GM23338 (cell line): ENCODE results near the gene PREP. TPM values are rescaled to one million over a fixed set of nuclear protein-coding genes. Genes with fewer than 3 reads are reported as not detected.

ENCODE experiments used
- ATAC-seq: fragments of 200-7000 bp; cut with Tn5 transposase; 3 replicates; pipeline ENCODE4 v1.9.1; 2020
- DNase-seq: peaks from one replicate; pipeline ENCODE4 v3.0.0-alpha.2; 2015; ENCODE audit warnings: low spot score
- H2AFZ ChIP-seq: fragments of 200-600 bp; sonication (generic); 2 replicates; pipeline ENCODE4 v1.8.0; 2016; ENCODE audit warnings: antibody characterized with exemption, mild to moderate bottlenecking, moderate library complexity
- H3F3A ChIP-seq: fragments of 200-600 bp; sonication (generic); replicated peaks from 2 replicates; pipeline ENCODE4 v1.8.0; 2017; ENCODE audit warnings: antibody characterized with exemption, mixed run types, low read depth
- H3K27ac ChIP-seq: fragments of 200-600 bp; sonication (generic); 2 replicates; pipeline ENCODE4 v1.6.1; 2016; ENCODE audit warnings: low read depth
- H3K27me3 ChIP-seq: fragments of 200-600 bp; sonication (generic); 2 replicates; pipeline ENCODE4 v1.8.0; 2016; ENCODE audit warnings: mild to moderate bottlenecking, mixed run types, moderate library complexity; ENCODE audit not compliant: insufficient read depth
- H3K36me3 ChIP-seq: fragments of 200-600 bp; sonication (generic); 2 replicates; pipeline ENCODE4 v1.8.0; 2016; ENCODE audit warnings: mild to moderate bottlenecking; ENCODE audit not compliant: insufficient read depth
- H3K4me1 ChIP-seq: fragments of 200-600 bp; sonication (generic); 2 replicates; pipeline ENCODE4 v1.8.0; 2016; ENCODE audit warnings: mild to moderate bottlenecking, moderate library complexity; ENCODE audit not compliant: insufficient read depth
- H3K4me2 ChIP-seq: fragments of 200-600 bp; sonication (generic); 2 replicates; pipeline ENCODE4 v1.7.1; 2017; ENCODE audit warnings: mixed run types
- H3K4me3 ChIP-seq: fragments of 200-600 bp; sonication (generic); 2 replicates; pipeline ENCODE4 v1.6.1; 2016; ENCODE audit warnings: mixed run types
- H3K79me2 ChIP-seq: fragments of 200-600 bp; sonication (generic); replicated peaks from 2 replicates; pipeline ENCODE4 v1.8.0; 2017; ENCODE audit warnings: mild to moderate bottlenecking; ENCODE audit not compliant: insufficient read depth
- H3K9me2 ChIP-seq: fragments of 200-600 bp; sonication (generic); 2 replicates; pipeline ENCODE4 v1.8.0; 2017; ENCODE audit not compliant: insufficient read depth
- H4K20me1 ChIP-seq: fragments of 200-600 bp; sonication (generic); replicated peaks from 2 replicates; pipeline ENCODE4 v1.8.0; 2017; ENCODE audit warnings: mild to moderate bottlenecking; ENCODE audit not compliant: insufficient read depth
- H3K27ac Mint-ChIP-seq: 2 replicates; pipeline ENCODE4 v1.8.0; 2020; ENCODE audit warnings: inconsistent platforms, mild to moderate bottlenecking, moderate library complexity, mixed read lengths
- H3K27me3 Mint-ChIP-seq: 3 replicates; pipeline ENCODE4 v1.8.0; 2022; ENCODE audit warnings: low read depth, mild to moderate bottlenecking, moderate library complexity, mixed read lengths, inconsistent platforms; ENCODE audit not compliant: insufficient read depth, poor library complexity
- H3K36me3 Mint-ChIP-seq: 3 replicates; pipeline ENCODE4 v1.8.0; 2021; ENCODE audit warnings: low read depth, mild to moderate bottlenecking, inconsistent platforms, moderate library complexity, mixed read lengths
- H3K4me1 Mint-ChIP-seq: 3 replicates; pipeline ENCODE4 v1.8.0; 2020; ENCODE audit warnings: mild to moderate bottlenecking, inconsistent platforms, mixed read lengths
- H3K4me3 Mint-ChIP-seq: 3 replicates; pipeline ENCODE4 v1.8.0; 2021; ENCODE audit warnings: moderate library complexity, mild to moderate bottlenecking, inconsistent platforms, mixed read lengths
- H3K9me3 Mint-ChIP-seq: 3 replicates; pipeline ENCODE4 v1.8.0; 2020; ENCODE audit warnings: moderate library complexity, mild to moderate bottlenecking, inconsistent platforms, mixed read lengths
- CREB1 ChIP-seq: fragments of 250-450 bp; sonication (Bioruptor Pico); IDR thresholded peaks from 2 replicates; pipeline ENCODE4 v1.5.0; 2020; ENCODE audit warnings: low read depth, mild to moderate bottlenecking, moderate library complexity
- CTCF ChIP-seq, 2 experiments: fragments of 200-600 bp in 1 of 2; sonication (generic) in 1 of 2; conservative IDR thresholded peaks; 2 replicates each; pipeline versions ENCODE4 v1.5.1 to v1.6.1; 2016 to 2017; ENCODE audit warnings: antibody characterized with exemption in 2 of 2, low read depth in 2 of 2, mild to moderate bottlenecking in 2 of 2, moderate library complexity in 1 of 2
- ETS1 ChIP-seq: IDR thresholded peaks from 2 replicates; pipeline ENCODE4 v1.6.1; 2016; ENCODE audit warnings: antibody characterized with exemption
- EZH2 ChIP-seq: fragments of 200-600 bp; sonication (generic); IDR thresholded peaks from one replicate; pipeline ENCODE4 v1.8.0; 2017; ENCODE audit warnings: antibody characterized with exemption, mild to moderate bottlenecking, low read depth; ENCODE audit not compliant: unreplicated experiment
- EZH2phosphoT487 ChIP-seq: fragments of 200-600 bp; sonication (generic); IDR thresholded peaks from one replicate; pipeline ENCODE4 v1.8.1; 2018; ENCODE audit warnings: antibody characterized with exemption; ENCODE audit not compliant: unreplicated experiment
- JUNB ChIP-seq: IDR thresholded peaks from one replicate; pipeline ENCODE4 v1.6.1; 2016; ENCODE audit warnings: antibody characterized with exemption; ENCODE audit not compliant: unreplicated experiment
- NANOG ChIP-seq: IDR thresholded peaks from 2 replicates; pipeline ENCODE4 v1.6.1; 2016; ENCODE audit warnings: antibody characterized with exemption, borderline replicate concordance
- POLR2AphosphoS5 ChIP-seq: IDR thresholded peaks from 2 replicates; pipeline ENCODE4 v1.6.1; 2016; ENCODE audit warnings: antibody characterized with exemption, low read depth
- STAT1 ChIP-seq: IDR thresholded peaks from one replicate; pipeline ENCODE4 v1.6.1; 2016; ENCODE audit warnings: antibody characterized with exemption; ENCODE audit not compliant: unreplicated experiment
- ZNF114 ChIP-seq: fragments of 250-450 bp; sonication (Bioruptor Pico); IDR thresholded peaks from 2 replicates; pipeline ENCODE4 v1.5.0; 2020; ENCODE audit warnings: mild to moderate bottlenecking, moderate library complexity
- ZNF331 ChIP-seq: fragments of 250-450 bp; sonication (Bioruptor Pico); IDR thresholded peaks from 2 replicates; pipeline ENCODE4 v1.5.0; 2020; ENCODE audit warnings: low read depth, mild to moderate bottlenecking, moderate library complexity
- ZNF462 ChIP-seq: fragments of 250-450 bp; sonication (Bioruptor Pico); IDR thresholded peaks from 2 replicates; pipeline ENCODE4 v1.5.0; 2020; ENCODE audit warnings: mild to moderate bottlenecking, moderate library complexity
- polyA plus RNA-seq: library from polyadenylated mRNA; unstranded; fragments of >200 nt; fragmentation: Nextera tagmentation; extraction: Ambion mirVana; gene quantifications from 2 replicates; pipeline ENCODE4 v1.2.1, GENCODE V29; 2016
- total RNA-seq: library from RNA; depleted of rRNA; stranded (reverse); fragments of >200 nt; shearing (Covaris generic); gene quantifications from 2 replicates; pipeline ENCODE4 v1.2.3, GENCODE V29; 2014
- TF ChIP-seq, protein P1 (sequence below): IDR thresholded peaks from one replicate; pipeline ENCODE4 v1.6.1; 2018; ENCODE audit warnings: antibody characterized with exemption; ENCODE audit not compliant: unreplicated experiment

The PREP gene
- total and polyA plus RNA-seq, 2 experiments from 2014 or later: 28.5 to 52.7 TPM

- Histone ChIP-seq H3F3A (no peaks in the 10 kb centered on the region), H3K27ac (no peak overlapping the region), H2AFZ (no peak overlapping the region), H3K79me2 (peaks cover 68% of the 10 kb centered on the region), H3K4me2 (no peak overlapping the region), H3K27me3 (no peaks in the 10 kb centered on the region), H3K9me2 (no peaks in the 10 kb centered on the region), H4K20me1 (peaks cover 7% of the 10 kb centered on the region), H3K36me3 (no peaks in the 10 kb centered on the region; the same call in 1 of the 2 replicates), H3K4me3 (no peak overlapping the region), H3K4me1 (no peaks in the 10 kb centered on the region)
- ATAC-seq (no peak), DNase-seq (no peak)
- Mint-ChIP-seq H3K36me3 (peaks cover 9% of the 10 kb centered on the region; the same call in 2 of the 3 replicates), H3K27ac (no peak overlapping the region), H3K9me3 (no peaks in the 10 kb centered on the region), H3K4me3 (no peak overlapping the region), H3K4me1 (peaks cover 17% of the 10 kb centered on the region), H3K27me3 (peaks cover 2% of the 10 kb centered on the region)
- TF ChIP-seq NANOG: no peak
- no peak for TF ChIP-seq EZH2phosphoT487
- TF ChIP-seq ZNF331 (CRISPR knock-in tag): no peak
- TF ChIP-seq EZH2: no peak
- no peak for TF ChIP-seq STAT1
- no peak for TF ChIP-seq POLR2AphosphoS5
- no peak for TF ChIP-seq ETS1
- no peak for TF ChIP-seq CTCF (conservative IDR thresholded peaks at IDR 0.05; ENCODE audit: low read depth in 2 of 2)
- TF ChIP-seq, protein P1, sequence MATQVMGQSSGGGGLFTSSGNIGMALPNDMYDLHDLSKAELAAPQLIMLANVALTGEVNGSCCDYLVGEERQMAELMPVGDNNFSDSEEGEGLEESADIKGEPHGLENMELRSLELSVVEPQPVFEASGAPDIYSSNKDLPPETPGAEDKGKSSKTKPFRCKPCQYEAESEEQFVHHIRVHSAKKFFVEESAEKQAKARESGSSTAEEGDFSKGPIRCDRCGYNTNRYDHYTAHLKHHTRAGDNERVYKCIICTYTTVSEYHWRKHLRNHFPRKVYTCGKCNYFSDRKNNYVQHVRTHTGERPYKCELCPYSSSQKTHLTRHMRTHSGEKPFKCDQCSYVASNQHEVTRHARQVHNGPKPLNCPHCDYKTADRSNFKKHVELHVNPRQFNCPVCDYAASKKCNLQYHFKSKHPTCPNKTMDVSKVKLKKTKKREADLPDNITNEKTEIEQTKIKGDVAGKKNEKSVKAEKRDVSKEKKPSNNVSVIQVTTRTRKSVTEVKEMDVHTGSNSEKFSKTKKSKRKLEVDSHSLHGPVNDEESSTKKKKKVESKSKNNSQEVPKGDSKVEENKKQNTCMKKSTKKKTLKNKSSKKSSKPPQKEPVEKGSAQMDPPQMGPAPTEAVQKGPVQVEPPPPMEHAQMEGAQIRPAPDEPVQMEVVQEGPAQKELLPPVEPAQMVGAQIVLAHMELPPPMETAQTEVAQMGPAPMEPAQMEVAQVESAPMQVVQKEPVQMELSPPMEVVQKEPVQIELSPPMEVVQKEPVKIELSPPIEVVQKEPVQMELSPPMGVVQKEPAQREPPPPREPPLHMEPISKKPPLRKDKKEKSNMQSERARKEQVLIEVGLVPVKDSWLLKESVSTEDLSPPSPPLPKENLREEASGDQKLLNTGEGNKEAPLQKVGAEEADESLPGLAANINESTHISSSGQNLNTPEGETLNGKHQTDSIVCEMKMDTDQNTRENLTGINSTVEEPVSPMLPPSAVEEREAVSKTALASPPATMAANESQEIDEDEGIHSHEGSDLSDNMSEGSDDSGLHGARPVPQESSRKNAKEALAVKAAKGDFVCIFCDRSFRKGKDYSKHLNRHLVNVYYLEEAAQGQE: no peak
- no peak for TF ChIP-seq ZNF462 (CRISPR knock-in tag)
- TF ChIP-seq JUNB: no peak
- TF ChIP-seq CREB1 (CRISPR knock-in tag): no peak
- TF ChIP-seq ZNF114: no peak
Measured at GRCh38 chr6:105382958-105383357, 19.9 kb downstream of the PREP start.
